GM12872 (cell line): ENCODE data around the gene GKN1.

Source experiments
- TF ChIP-seq, protein P1 (sequence below): IDR thresholded peaks from 3 replicates; pipeline ENCODE4 v1.5.1; 2011; ENCODE audit warnings: low read depth, mild to moderate bottlenecking, low read length, moderate library complexity; ENCODE audit not compliant: insufficient read depth

The GKN1 gene

GRCh38 chr2:68993660-68994059, 19.2 kb downstream of the GKN1 start:
- TF ChIP-seq, protein P1, sequence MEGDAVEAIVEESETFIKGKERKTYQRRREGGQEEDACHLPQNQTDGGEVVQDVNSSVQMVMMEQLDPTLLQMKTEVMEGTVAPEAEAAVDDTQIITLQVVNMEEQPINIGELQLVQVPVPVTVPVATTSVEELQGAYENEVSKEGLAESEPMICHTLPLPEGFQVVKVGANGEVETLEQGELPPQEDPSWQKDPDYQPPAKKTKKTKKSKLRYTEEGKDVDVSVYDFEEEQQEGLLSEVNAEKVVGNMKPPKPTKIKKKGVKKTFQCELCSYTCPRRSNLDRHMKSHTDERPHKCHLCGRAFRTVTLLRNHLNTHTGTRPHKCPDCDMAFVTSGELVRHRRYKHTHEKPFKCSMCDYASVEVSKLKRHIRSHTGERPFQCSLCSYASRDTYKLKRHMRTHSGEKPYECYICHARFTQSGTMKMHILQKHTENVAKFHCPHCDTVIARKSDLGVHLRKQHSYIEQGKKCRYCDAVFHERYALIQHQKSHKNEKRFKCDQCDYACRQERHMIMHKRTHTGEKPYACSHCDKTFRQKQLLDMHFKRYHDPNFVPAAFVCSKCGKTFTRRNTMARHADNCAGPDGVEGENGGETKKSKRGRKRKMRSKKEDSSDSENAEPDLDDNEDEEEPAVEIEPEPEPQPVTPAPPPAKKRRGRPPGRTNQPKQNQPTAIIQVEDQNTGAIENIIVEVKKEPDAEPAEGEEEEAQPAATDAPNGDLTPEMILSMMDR: no peak

DNA sequence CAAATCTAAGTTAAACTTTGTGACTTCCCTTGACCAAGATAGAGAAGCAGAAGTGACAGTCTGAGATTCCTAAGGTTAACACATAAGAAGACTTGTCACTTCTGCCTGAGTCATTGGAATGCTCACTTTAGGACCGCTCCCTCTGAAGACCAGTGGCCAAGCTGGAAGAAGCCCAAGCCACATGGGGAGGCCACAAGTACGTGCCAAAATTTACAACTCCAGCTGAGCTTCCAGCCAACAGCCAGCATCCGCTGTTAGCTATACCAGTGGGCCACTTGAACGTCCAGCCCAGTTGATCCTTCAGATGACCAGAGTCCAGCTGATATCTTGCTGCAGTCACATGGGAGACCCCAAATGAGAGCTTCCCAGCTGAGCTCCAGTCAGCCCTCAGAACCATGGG, 20.4 kb downstream of the GKN1 start:
- TF ChIP-seq, protein P1: no peak

DNA sequence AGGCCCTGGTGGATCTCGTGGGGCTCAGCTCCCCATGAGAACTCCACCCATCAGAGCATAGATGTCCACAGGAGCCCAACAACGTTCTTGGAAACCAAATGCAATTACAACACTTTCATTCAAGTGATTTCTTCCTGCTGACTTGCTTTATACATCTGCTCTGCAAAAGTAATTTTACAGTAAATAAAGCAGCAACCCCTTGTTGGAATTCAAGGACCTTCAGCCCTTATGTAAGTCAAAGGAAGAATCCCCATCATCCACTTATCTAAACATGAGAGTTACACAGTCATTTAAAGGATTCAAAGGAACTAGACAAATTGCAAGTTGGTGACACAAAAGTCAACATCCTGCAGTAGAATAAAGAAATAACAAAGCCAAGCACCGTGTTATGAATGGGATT, 21.5 kb downstream of the GKN1 start:
- TF ChIP-seq, protein P1: no peak

GRCh38 chr2:68997401-68997800, 23.0 kb downstream of the GKN1 start:
- TF ChIP-seq, protein P1: no peak

GRCh38 chr2:69001879-69002278, 27.4 kb downstream of the GKN1 start:
- TF ChIP-seq, protein P1: no peak

DNA sequence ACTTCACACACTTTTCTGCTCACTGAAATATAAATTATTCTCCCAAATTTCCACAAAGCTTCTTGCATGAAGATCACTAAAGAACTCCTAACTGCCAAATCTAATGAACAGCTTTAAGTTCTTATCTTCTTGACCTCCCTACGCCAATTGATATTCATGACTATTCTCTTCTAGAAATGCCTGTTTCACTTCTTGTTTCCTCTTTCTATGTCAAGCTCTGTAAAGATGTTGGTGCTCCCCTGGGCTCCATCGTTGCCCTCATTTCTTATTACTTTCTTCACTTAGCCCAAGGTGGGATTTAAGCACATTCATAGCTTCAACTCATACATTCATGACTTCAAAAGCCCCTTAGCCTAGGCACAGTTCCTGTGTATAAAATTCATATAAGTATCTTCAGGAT, 29.3 kb downstream of the GKN1 start:
- TF ChIP-seq, protein P1: no peak

GRCh38 chr2:69007169-69007568, 32.7 kb downstream of the GKN1 start:
- TF ChIP-seq, protein P1: no peak

GRCh38 chr2:69007603-69008002, 33.2 kb downstream of the GKN1 start:
- TF ChIP-seq, protein P1: no peak
